NCI-H524 treated with DMSO at 0.1 percent for 48 hours (cell line): ENCODE data around the gene GNG14.
"Not testable (repeated sequence)": the region's sequence is repeated elsewhere in the genome, so short reads cannot be mapped to it uniquely, and the experiment has no call there.

Experiments used
- DNase-seq: peaks from one replicate; lab custom pipeline; 2025; lab: John Stamatoyannopoulos, UW

Gene GNG14

GRCh38 chr19:12687496-12688196 is at the start of gene GNG14:
TSS of gene GNG14 (plus strand) at chr19:12687998. CDS start at chr19:12688049, 51 bp downstream.
- DNase-seq: no peak

- no peak for DNase-seq
Observed at GRCh38 chr19:12638611-12639182, 49.1 kb upstream of the GNG14 start.

- no peak for DNase-seq
Observed at GRCh38 chr19:12639901-12640613, 47.7 kb upstream of the GNG14 start.

GRCh38 chr19:12641456-12641855 is 46.3 kb upstream of the GNG14 start:
- DNase-seq: no peak

GRCh38 chr19:12642506-12642905 is 45.3 kb upstream of the GNG14 start:
- DNase-seq: no peak

GRCh38 chr19:12643716-12644115 is 44.1 kb upstream of the GNG14 start:
- DNase-seq: not testable (repeated sequence)

- DNase-seq: no peak
Observed at GRCh38 chr19:12646551-12646950, 41.2 kb upstream of the GNG14 start.

GRCh38 chr19:12647047-12647446 is 40.8 kb upstream of the GNG14 start:
- DNase-seq: no peak

- DNase-seq: no peak
Observed at GRCh38 chr19:12647490-12648071, 40.2 kb upstream of the GNG14 start.

- DNase-seq: no peak
Observed at GRCh38 chr19:12648088-12648487, 39.7 kb upstream of the GNG14 start.

DNA sequence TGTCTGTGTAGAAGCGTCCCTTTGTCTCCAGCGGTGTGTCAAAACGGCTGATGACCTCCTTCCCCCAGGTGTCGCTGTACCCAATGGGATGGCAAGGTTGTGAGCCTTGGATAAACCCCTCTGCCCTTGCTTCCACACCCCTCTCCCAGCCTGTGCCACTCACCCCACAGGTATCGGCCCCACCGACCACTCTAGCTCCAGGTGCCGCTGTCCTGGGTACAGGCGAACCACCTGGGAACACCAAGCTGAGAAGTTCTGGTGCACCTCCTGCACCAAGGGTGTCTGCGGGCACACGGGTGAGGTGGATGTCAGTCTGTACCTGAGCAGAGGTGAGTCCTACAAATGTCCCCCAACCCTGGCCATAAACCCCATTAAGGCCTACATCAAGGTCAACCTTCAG is 37.9 kb upstream of the GNG14 start:
- no peak for DNase-seq

DNA sequence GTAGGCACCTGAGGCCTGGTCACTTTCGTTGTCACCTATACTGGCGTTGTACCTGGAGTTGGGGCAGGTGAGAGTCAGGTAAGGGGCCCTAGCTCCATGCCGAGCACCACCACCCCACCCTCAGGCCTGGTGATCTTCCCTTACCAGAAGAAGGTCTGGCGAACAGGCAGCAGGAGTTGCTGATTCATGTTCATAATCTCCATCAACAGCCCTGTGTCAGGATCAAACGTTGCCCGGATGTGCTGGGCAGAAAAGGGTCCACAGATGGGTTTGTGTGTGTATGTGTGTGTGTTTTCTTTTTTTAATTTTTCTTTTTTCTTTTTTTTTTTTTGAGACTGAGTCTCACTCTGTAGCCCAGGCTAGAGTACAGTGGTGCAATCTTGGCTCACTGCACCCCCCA is 35.6 kb upstream of the GNG14 start:
- DNase-seq: no peak

- no peak for DNase-seq
Observed at GRCh38 chr19:12655546-12655945, 32.3 kb upstream of the GNG14 start.

DNA sequence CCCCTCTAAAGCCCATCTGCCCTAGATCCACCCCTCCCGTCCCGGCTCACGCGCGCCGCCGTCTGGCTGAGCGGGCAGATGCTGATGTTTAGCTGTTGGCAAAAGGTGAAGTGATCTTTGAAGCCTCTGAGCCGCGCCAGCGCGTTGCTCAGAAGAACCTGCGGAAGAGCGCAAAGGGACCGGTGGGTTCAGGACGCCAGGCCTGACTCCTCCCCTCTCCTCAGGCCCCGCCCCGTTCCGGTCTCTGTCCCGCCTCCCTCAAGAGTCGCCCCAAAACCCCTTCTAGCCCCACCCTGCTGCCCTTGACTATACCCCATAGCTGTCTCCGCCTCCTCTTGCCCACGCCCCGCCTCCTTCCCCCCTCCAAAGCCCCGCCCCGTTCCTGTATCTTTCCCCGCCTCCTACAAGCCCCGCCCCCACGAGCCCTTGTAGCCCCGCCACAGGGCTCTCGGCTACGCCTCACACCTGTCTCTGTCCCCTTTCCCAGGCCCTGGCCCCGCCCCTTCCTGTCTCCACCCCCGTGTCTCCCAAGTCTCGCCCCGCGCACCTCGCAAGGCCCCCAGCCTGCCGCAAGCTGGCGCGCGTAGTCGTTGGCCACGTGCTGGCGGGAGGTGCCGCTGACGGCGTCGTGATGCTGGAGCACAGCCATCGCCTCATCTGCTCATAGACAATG is 30.8 kb upstream of the GNG14 start:
- no peak for DNase-seq

DNA sequence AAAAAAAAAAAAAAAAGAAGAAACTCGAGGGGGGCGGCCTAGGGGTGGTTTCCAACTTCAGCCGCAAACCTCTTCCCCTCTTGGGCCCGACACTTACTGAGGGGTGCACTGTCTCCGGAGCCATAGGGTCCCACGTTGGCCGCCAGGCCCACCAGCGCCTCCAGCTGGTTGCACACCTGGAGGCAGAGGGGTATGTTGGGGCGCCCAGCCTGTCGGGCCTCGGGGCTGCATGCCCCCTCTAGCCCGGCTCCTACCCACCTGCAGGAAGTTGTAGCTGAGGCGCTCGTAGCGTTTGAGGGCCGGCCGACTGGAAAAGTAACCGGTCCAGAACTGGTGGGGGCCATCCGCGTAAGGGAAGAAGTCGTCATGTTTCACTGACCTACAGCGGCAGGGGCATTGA is 29.8 kb upstream of the GNG14 start:
- DNase-seq: no peak

- DNase-seq: no peak
Observed at GRCh38 chr19:12660980-12661379, 26.8 kb upstream of the GNG14 start.

GRCh38 chr19:12664406-12665280 is 23.2 kb upstream of the GNG14 start:
- DNase-seq: no peak

DNA sequence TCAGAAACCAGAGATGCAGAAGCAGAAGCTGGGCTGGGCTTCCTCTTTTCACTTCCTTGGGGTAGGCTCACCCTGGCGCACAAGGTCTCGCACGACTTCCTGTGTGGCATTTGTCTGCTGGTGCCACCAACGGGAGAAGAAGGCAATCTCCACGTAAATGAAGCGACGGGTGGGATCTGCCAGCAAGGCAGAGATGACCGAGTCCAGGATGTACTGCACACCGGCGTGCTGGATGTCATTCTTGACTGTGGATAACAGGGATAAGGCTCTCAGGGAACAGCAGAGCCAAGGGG is 22.6 kb upstream of the GNG14 start:
- no peak for DNase-seq

DNA sequence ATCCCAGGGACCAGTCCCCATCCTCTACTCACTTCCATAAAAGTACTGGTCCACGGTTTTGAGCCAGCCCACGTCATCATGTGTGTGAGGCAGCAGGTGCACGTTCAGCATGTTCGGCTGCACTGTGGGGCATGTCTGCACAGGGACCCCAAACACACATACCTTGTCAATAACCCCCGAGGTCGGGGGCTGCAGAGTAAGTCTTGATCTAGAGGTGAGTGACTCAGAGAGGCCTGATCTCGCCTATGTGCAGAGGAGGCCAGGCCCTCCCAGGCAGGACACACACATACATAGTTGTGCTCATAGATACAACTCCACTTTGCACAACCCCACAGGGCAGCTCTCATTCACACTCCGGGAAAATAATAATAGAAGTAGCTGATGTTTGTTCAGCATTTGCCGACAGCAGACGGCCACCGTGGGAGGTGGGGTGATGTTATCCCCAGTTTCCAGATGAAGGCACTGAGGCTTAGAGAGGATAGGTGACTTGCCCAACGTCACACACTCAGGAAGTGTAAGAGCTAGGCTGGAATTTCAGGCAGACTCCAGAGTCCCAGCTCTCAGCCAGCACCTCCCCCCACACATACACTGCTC is 22.0 kb upstream of the GNG14 start:
- no peak for DNase-seq

DNA sequence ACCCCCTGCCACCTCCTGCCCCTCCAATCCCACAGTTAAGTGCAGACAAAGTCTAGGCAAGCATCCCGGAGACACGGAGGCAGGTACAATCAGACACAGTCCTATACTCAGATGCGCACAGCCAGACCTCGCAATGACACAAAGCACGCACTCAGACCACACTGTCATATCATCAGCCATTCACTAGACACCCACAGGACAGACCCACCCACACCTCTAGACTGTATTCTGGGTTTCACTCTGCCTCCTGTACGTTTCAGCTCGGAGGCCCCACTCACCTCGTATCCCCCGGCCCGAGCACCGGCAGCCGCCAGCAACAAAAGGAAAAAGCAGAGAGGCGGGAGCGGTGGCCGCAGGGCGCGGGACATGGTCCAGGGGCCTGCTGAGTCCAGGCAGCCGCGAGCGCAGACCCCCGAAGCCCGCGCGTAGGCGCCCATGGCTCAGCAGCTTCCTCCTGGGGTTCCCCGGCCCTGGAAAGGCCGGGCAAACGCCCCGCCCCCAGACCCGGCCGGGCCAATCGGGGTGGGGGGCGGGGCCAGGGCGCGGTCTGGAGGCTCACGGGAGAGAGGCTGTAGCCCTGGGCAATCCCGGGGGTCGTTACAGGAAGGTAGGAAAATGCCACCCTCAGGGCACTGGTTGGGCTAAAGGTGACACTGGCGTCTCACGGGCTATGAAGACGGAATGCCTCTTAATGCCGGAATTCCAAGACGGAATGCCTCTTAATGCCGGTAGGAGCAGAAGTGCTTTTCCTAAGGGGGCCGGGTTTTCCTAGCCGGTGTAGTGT is 21.3 kb upstream of the GNG14 start, which contains the start of the genes MAN2B1 and WDR83:
Gene MAN2B1, minus strand, starts transcription at position 478 of the 784 bp plus-strand sequence. Its CDS starts 41 bp downstream, at position 437.
Gene WDR83, plus strand, starts transcription at position 543 of the 784 bp plus-strand sequence. CDS start 2,984 bp downstream, outside the sequence.
- peak; percentile 48 for DNase-seq
